ENCODE results near the gene BCL2L13.

The BCL2L13 gene

GRCh38 chr22:17712441-17712840 lies 73.9 kb downstream of the BCL2L13 start:
- no peak overlapping the region for H3K27ac ChIP-seq
- H3K4me3 ChIP-seq, result no peak overlapping the region
- TF ChIP-seq, protein P1, sequence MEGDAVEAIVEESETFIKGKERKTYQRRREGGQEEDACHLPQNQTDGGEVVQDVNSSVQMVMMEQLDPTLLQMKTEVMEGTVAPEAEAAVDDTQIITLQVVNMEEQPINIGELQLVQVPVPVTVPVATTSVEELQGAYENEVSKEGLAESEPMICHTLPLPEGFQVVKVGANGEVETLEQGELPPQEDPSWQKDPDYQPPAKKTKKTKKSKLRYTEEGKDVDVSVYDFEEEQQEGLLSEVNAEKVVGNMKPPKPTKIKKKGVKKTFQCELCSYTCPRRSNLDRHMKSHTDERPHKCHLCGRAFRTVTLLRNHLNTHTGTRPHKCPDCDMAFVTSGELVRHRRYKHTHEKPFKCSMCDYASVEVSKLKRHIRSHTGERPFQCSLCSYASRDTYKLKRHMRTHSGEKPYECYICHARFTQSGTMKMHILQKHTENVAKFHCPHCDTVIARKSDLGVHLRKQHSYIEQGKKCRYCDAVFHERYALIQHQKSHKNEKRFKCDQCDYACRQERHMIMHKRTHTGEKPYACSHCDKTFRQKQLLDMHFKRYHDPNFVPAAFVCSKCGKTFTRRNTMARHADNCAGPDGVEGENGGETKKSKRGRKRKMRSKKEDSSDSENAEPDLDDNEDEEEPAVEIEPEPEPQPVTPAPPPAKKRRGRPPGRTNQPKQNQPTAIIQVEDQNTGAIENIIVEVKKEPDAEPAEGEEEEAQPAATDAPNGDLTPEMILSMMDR (IDR thresholded peaks at IDR 0.05), result no peak
- DNase-seq (ENCODE audit: low spot score), result no peak

- no peak for DNase-seq (ENCODE audit: low spot score)
Measured at GRCh38 chr22:17716529-17716928, 78.0 kb downstream of the BCL2L13 start.

GRCh38 chr22:17717708-17718107 lies 79.2 kb downstream of the BCL2L13 start:
- no peak for DNase-seq (ENCODE audit: low spot score)
- H3K4me3 ChIP-seq, result no peak overlapping the region
- TF ChIP-seq, protein P1 (IDR thresholded peaks at IDR 0.05), result no peak
- no peak overlapping the region for H3K27ac ChIP-seq

More at GRCh38 chr22:17716529-17716928, 78.0 kb downstream of the BCL2L13 start:
- TF ChIP-seq, protein P1 (IDR thresholded peaks at IDR 0.05), result no peak
- no peak overlapping the region for H3K27ac ChIP-seq
- H3K4me3 ChIP-seq, result no peak overlapping the region

- DNase-seq (ENCODE audit: low spot score), result no peak
- TF ChIP-seq, protein P1 (IDR thresholded peaks at IDR 0.05), result no peak
- no peak overlapping the region for H3K4me3 ChIP-seq
- no peak overlapping the region for H3K27ac ChIP-seq
Measured at GRCh38 chr22:17719911-17720310, 81.4 kb downstream of the BCL2L13 start.

DNA sequence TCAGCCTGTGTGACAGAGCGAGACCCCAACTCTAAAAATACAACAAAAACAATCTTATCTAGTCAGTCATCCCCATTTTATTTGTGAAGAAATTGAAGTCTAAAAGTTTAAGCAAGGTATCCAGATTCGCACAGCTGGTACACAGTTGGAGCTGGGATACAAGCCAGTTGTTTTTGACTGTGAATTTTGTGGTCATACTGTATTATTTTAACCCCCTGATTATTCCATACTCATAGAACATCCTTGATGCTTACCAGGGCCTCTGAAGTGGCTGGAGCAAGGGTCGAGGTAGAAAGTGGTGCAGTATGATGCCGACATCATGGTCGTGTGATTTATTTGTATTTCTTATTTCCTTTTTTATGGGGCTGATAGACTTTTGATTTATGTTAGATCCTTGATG lies 85.7 kb downstream of the BCL2L13 start:
- Histone ChIP-seq H3K27ac (peak overlapping the region in 1 of 2 donors; percentile 66), H3K4me3 (no peak overlapping the region)
- no peak for DNase-seq (ENCODE audit: low spot score)
- TF ChIP-seq, protein P1 (IDR thresholded peaks at IDR 0.05), result no peak

DNA sequence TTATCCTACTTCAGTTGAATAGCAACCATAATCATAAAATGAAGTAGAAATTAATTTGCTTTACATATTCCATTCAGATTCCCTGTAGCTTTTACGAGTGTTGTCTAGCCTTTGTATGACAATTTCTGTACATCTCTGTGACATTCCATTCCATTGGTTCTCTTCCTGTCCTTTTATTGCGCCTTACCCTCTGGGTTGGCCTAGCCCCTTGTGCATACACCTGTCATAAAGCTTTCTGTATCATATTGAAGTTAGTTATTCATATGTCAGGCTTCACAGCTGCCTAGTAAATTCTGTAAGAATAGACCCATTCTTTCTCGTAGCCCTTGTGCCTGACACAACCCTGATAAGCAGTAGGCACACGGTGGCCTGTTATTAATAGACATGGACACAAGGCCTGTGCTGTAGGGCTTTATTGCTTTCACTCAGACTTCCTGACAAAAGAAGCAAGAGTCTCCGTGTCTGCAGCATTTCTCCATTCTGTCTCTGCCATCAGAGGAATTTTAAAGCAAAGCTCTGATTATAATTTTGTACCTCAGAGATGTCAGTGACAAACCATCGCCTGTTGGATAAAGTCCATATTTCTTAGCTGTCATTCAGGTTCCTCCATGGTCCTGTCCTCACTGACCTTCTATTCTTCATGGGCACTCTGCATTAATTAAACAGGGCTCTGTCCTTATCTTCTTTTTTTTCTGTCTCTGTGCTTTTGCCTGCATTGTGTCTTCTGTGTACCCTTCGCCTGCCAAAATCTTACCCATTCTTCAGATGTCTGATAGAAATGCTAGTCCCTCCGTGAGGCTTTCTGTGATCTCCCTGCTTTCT lies 86.3 kb downstream of the BCL2L13 start:
- H3K27ac ChIP-seq, result peak overlapping the region in 1 of 2 donors; percentile 66
- TF ChIP-seq, protein P1 (IDR thresholded peaks at IDR 0.05), result no peak
- no peak for DNase-seq (ENCODE audit: low spot score)
- no peak overlapping the region for H3K4me3 ChIP-seq

- no peak overlapping the region for H3K4me3 ChIP-seq
- no peak for DNase-seq (ENCODE audit: low spot score)
- TF ChIP-seq, protein P1 (IDR thresholded peaks at IDR 0.05), result no peak
- H3K27ac ChIP-seq, result peak overlapping the region in 1 of 2 donors; percentile 66
Measured at GRCh38 chr22:17725500-17725796, 86.9 kb downstream of the BCL2L13 start.
